Neuronal stem cell (in vitro differentiated cells): ENCODE results near the gene KIF12.

Source experiments
- DNase-seq: peaks from one replicate; pipeline ENCODE4 v3.0.0-alpha.2; 2013; ENCODE audit warnings: low spot score
- H2AFZ ChIP-seq: one replicate; pipeline ENCODE4 v1.6.1; 2013; ENCODE audit warnings: mild to moderate bottlenecking, low read length, inconsistent platforms
- H2AK5ac ChIP-seq: 2 replicates; pipeline ENCODE4 v1.6.1; 2013; ENCODE audit warnings: low read depth, mild to moderate bottlenecking, inconsistent platforms, low read length, moderate library complexity, mixed read lengths
- H2BK120ac ChIP-seq: 2 replicates; pipeline ENCODE4 v1.6.1; 2013; ENCODE audit warnings: low read depth, mild to moderate bottlenecking, inconsistent platforms, low read length, moderate library complexity, mixed read lengths
- H2BK12ac ChIP-seq: one replicate; pipeline ENCODE4 v1.6.1; 2013; ENCODE audit warnings: low read length, inconsistent platforms
- H2BK15ac ChIP-seq: 2 replicates; pipeline ENCODE4 v1.6.1; 2013; ENCODE audit warnings: mild to moderate bottlenecking, low read length, inconsistent platforms, mixed read lengths
- H2BK5ac ChIP-seq: one replicate; pipeline ENCODE4 v1.6.1; 2013; ENCODE audit warnings: inconsistent platforms, mild to moderate bottlenecking, low read length, moderate library complexity
- H3K14ac ChIP-seq: one replicate; pipeline ENCODE4 v1.6.1; 2013; ENCODE audit warnings: low read length, inconsistent platforms
- H3K18ac ChIP-seq: 2 replicates; pipeline ENCODE4 v1.6.1; 2013; ENCODE audit warnings: low read length, inconsistent platforms
- H3K23ac ChIP-seq: 2 replicates; pipeline ENCODE4 v1.6.1; 2013; ENCODE audit warnings: low read depth, mild to moderate bottlenecking, mixed read lengths, low read length, inconsistent platforms; ENCODE audit not compliant: poor library complexity
- H3K27ac ChIP-seq: replicated peaks from 3 replicates; pipeline ENCODE4 v1.5.1; 2013; ENCODE audit warnings: low read length, inconsistent platforms
- H3K27me3 ChIP-seq, 3 experiments: 2 replicates each; pipeline ENCODE4 v1.6.1; 2013; ENCODE audit warnings: low read length in 3 of 3, mild to moderate bottlenecking in 2 of 3, inconsistent platforms in 1 of 3, low read depth in 1 of 3, mixed read lengths in 1 of 3, moderate library complexity in 1 of 3; ENCODE audit not compliant: control insufficient read depth in 3 of 3, insufficient read depth in 3 of 3
- H3K36me3 ChIP-seq, 2 donors: replicated peaks in 1 of 2; 2 replicates each; pipeline ENCODE4 v1.6.1; 2013; ENCODE audit warnings: low read length in 2 of 2; ENCODE audit not compliant: control insufficient read depth in 2 of 2, insufficient read depth in 2 of 2
- H3K4ac ChIP-seq: 2 replicates; pipeline ENCODE4 v1.6.1; 2013; ENCODE audit warnings: inconsistent platforms, mild to moderate bottlenecking, low read length, moderate library complexity
- H3K4me1 ChIP-seq, 2 donors: 1 replicate in 1 of 2; 2 replicates in 1 of 2; pipeline ENCODE4 v1.6.1; 2013; ENCODE audit warnings: low read length in 2 of 2, low read depth in 1 of 2; ENCODE audit not compliant: control insufficient read depth in 2 of 2, insufficient read depth in 1 of 2
- H3K4me2 ChIP-seq: one replicate; pipeline ENCODE4 v1.6.1; 2013; ENCODE audit warnings: mild to moderate bottlenecking, low read length, inconsistent platforms; ENCODE audit not compliant: insufficient read depth, poor library complexity, severe bottlenecking
- H3K4me3 ChIP-seq, 2 donors: 2 replicates each; pipeline ENCODE4 v1.5.1; 2013; ENCODE audit warnings: low read length in 2 of 2, mild to moderate bottlenecking in 2 of 2, inconsistent platforms in 1 of 2, moderate library complexity in 1 of 2
- H3K79me1 ChIP-seq: one replicate; pipeline ENCODE4 v1.6.1; 2013; ENCODE audit warnings: low read depth, mild to moderate bottlenecking, inconsistent platforms, low read length, moderate library complexity
- H3K9ac ChIP-seq: one replicate; pipeline ENCODE4 v1.6.1; 2013; ENCODE audit warnings: mild to moderate bottlenecking, low read depth, low read length, inconsistent platforms; ENCODE audit not compliant: poor library complexity
- H3K9me3 ChIP-seq, 2 donors: replicated peaks in 1 of 2; 2 replicates each; pipeline versions ENCODE3 to v1.6.1; 2013; ENCODE audit warnings: low read length in 2 of 2, mild to moderate bottlenecking in 2 of 2, inconsistent platforms in 1 of 2, low read depth in 1 of 2, mixed read lengths in 1 of 2, moderate library complexity in 1 of 2; ENCODE audit not compliant: control insufficient read depth in 2 of 2, insufficient read depth in 1 of 2
- H4K8ac ChIP-seq: one replicate; pipeline ENCODE4 v1.6.1; 2013; ENCODE audit warnings: low read depth, mild to moderate bottlenecking, inconsistent platforms, low read length, moderate library complexity
- H4K91ac ChIP-seq: one replicate; pipeline ENCODE4 v1.6.1; 2013; ENCODE audit warnings: low read length, low read depth, mild to moderate bottlenecking, inconsistent platforms; ENCODE audit not compliant: poor library complexity
- WGBS, 2 donors: extraction: QIAGEN DNeasy Blood & Tissue Kit; methylation state at CpG; one replicate each; pipeline ENCODE4 v1.1.7; 2013; ENCODE audit warnings: missing lambda C conversion rate in 2 of 2, mixed read lengths in 1 of 2; ENCODE audit not compliant: insufficient read length in 2 of 2, insufficient replicate concordance in 1 of 2; ENCODE audit errors: extremely low coverage in 2 of 2; 5-methylcytosine and 5-hydroxymethylcytosine counted together

The KIF12 gene

GRCh38 chr9:114117614-114117995 lies 18.5 kb upstream of the KIF12 start:
- no peak for DNase-seq
- Histone ChIP-seq H3K27me3 (peaks cover 0 to 47% (median 0%) of the 10 kb centered on the region in 3 experiments), H4K8ac (no peak overlapping the region), H2BK5ac (no peak overlapping the region), H2AFZ (no peak overlapping the region), H3K4ac (no peak overlapping the region), H3K36me3 (no peaks in the 10 kb centered on the region), H3K9me3 (no peaks in the 10 kb centered on the region), H2BK15ac (no peak overlapping the region), H2AK5ac (no peak overlapping the region), H3K4me1 (peaks cover 6 to 12% of the 10 kb centered on the region in 2 donors), H3K4me3 (no peak overlapping the region), H3K14ac (no peak overlapping the region), H3K23ac (no peak overlapping the region), H3K9ac (no peak overlapping the region), H3K4me2 (no peak overlapping the region), H2BK12ac (no peak overlapping the region), H3K79me1 (no peaks in the 10 kb centered on the region), H2BK120ac (no peak overlapping the region), H3K18ac (no peak overlapping the region), H4K91ac (no peak overlapping the region), H3K27ac (no peak overlapping the region)
- WGBS, 2 donors, result no CpG with 5 or more reads among the region's 7 CpGs

- Histone ChIP-seq H3K14ac (no peak overlapping the region), H3K79me1 (no peaks in the 10 kb centered on the region), H3K4me1 (peaks cover 6 to 12% of the 10 kb centered on the region in 2 donors), H3K4me2 (no peak overlapping the region), H3K27me3 (peaks cover 0 to 42% (median 0%) of the 10 kb centered on the region in 3 experiments), H2BK12ac (no peak overlapping the region), H3K4me3 (no peak overlapping the region), H2BK15ac (no peak overlapping the region), H3K36me3 (no peaks in the 10 kb centered on the region), H3K4ac (no peak overlapping the region), H3K18ac (peak overlapping the region; percentile 17), H2BK5ac (no peak overlapping the region), H3K9me3 (no peaks in the 10 kb centered on the region), H4K8ac (no peak overlapping the region), H2BK120ac (no peak overlapping the region), H3K27ac (no peak overlapping the region), H3K9ac (no peak overlapping the region), H3K23ac (no peak overlapping the region), H2AK5ac (peak overlapping the region; percentile 16), H2AFZ (peak overlapping the region; percentile 15), H4K91ac (no peak overlapping the region)
- no CpG with 5 or more reads among the region's 12 CpGs for WGBS, 2 donors
- no peak for DNase-seq
These were observed 17.1 kb upstream of the KIF12 start for GRCh38 chr9:114116126-114116747.

GRCh38 chr9:114115654-114116125 lies 16.6 kb upstream of the KIF12 start:
- Histone ChIP-seq H3K4me3 (no peak overlapping the region), H3K23ac (no peak overlapping the region), H3K4me2 (no peak overlapping the region), H3K36me3 (no peaks in the 10 kb centered on the region), H2BK5ac (no peak overlapping the region), H2AFZ (peak overlapping the region; percentile 15), H3K9ac (no peak overlapping the region), H2BK120ac (no peak overlapping the region), H3K4me1 (peaks cover 6 to 12% of the 10 kb centered on the region in 2 donors), H3K4ac (no peak overlapping the region), H4K8ac (no peak overlapping the region), H3K27ac (no peak overlapping the region), H4K91ac (no peak overlapping the region), H2AK5ac (peak overlapping the region; percentile 16), H3K14ac (no peak overlapping the region), H2BK15ac (no peak overlapping the region), H2BK12ac (no peak overlapping the region), H3K27me3 (peaks cover 0 to 42% (median 0%) of the 10 kb centered on the region in 3 experiments), H3K79me1 (no peaks in the 10 kb centered on the region), H3K18ac (peak overlapping the region; percentile 17), H3K9me3 (no peaks in the 10 kb centered on the region)
- no peak for DNase-seq
- no CpG with 5 or more reads among the region's 9 CpGs for WGBS, 2 donors

- Histone ChIP-seq H3K36me3 (no peaks in the 10 kb centered on the region), H3K4me3 (no peak overlapping the region), H2BK15ac (no peak overlapping the region), H2BK12ac (no peak overlapping the region), H3K9me3 (no peaks in the 10 kb centered on the region), H3K27me3 (peaks cover 0 to 40% (median 0%) of the 10 kb centered on the region in 3 experiments), H2AK5ac (no peak overlapping the region), H3K4me2 (no peak overlapping the region), H3K27ac (no peak overlapping the region), H3K14ac (no peak overlapping the region), H3K9ac (no peak overlapping the region), H4K91ac (no peak overlapping the region), H3K23ac (no peak overlapping the region), H4K8ac (no peak overlapping the region), H2BK120ac (no peak overlapping the region), H3K18ac (no peak overlapping the region), H2AFZ (no peak overlapping the region), H3K79me1 (no peaks in the 10 kb centered on the region), H3K4me1 (peaks cover 6 to 12% of the 10 kb centered on the region in 2 donors), H2BK5ac (no peak overlapping the region), H3K4ac (no peak overlapping the region)
- no CpG with 5 or more reads among the region's 2 CpGs for WGBS, 2 donors
- no peak for DNase-seq
These were observed 15.3 kb upstream of the KIF12 start for GRCh38 chr9:114114364-114114763.
